ENCODE results near the gene UBA7. TPM values are rescaled to one million over a fixed set of nuclear protein-coding genes. Genes with fewer than 3 reads are reported as not detected.

The UBA7 gene
- total RNA-seq, 4 donors from 2014 or later: 16.2 to 62.7 (median 31.1) TPM

- no peak overlapping the region for H3K27ac ChIP-seq
- H3K4me3 ChIP-seq: no peak overlapping the region
- peaks cover 0 to 15% of the 10 kb centered on the region in 2 donors for H3K36me3 ChIP-seq
- H3K9me3 ChIP-seq: no peaks in the 10 kb centered on the region
- no peak for ATAC-seq
- 78 to 100% methylated on average over 1 to 2 of the region's 2 CpGs for WGBS, 2 donors (ENCODE audit: low coverage in 1 of 2)
- H3K4me1 ChIP-seq: peaks cover 0 to 36% (median 12%) of the 10 kb centered on the region in 3 donors
- no peaks in the 10 kb centered on the region for H3K27me3 ChIP-seq
- TF ChIP-seq POLR2AphosphoS5 (IDR thresholded peaks at IDR 0.05) (no peak), EP300 (IDR thresholded peaks at IDR 0.05) (no peak), CTCF (IDR thresholded peaks at IDR 0.05) (no peak), POLR2A (IDR thresholded peaks at IDR 0.05) (no peak)
Observed at GRCh38 chr3:49788056-49788455, 25.7 kb downstream of the UBA7 start.

- peaks cover 0 to 41% (median 12%) of the 10 kb centered on the region in 3 donors for H3K4me1 ChIP-seq
- TF ChIP-seq POLR2AphosphoS5 (IDR thresholded peaks at IDR 0.05) (no peak), CTCF (IDR thresholded peaks at IDR 0.05) (no peak), POLR2A (IDR thresholded peaks at IDR 0.05) (no peak), EP300 (IDR thresholded peaks at IDR 0.05) (no peak)
- WGBS, 2 donors (ENCODE audit: low coverage in 1 of 2): 82 to 92% methylated on average over 2 to 5 of the region's 5 CpGs
- no peak overlapping the region for H3K4me3 ChIP-seq
- ATAC-seq: no peak
- H3K27me3 ChIP-seq: no peaks in the 10 kb centered on the region
- peak overlapping the region in 3 of 4 donors; percentile 98 to 99 (median 98) for H3K27ac ChIP-seq
- H3K36me3 ChIP-seq: peaks cover 0 to 20% of the 10 kb centered on the region in 2 donors
- no peaks in the 10 kb centered on the region for H3K9me3 ChIP-seq
Observed at GRCh38 chr3:49787536-49787935, 26.2 kb downstream of the UBA7 start.

DNA sequence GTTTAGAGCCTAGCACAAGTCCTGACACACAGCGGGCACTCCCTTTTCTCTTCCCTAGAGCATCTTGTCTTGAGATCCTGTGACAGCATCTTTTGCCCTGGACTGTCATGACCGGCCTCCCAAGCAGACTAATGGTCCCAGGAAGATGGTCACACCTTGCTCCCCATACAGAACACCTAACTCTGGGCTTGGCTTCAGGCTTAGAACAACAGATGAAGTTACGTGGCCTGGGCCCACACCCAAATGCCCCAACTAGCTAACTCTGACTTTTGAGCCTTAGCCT, 26.6 kb downstream of the UBA7 start:
- ATAC-seq: no peak
- no peak for TF ChIP-seq EP300 (IDR thresholded peaks at IDR 0.05)
- TF ChIP-seq POLR2A (IDR thresholded peaks at IDR 0.05): no peak
- no peak for TF ChIP-seq CTCF (IDR thresholded peaks at IDR 0.05)
- TF ChIP-seq POLR2AphosphoS5 (IDR thresholded peaks at IDR 0.05): no peak
- H3K36me3 ChIP-seq: peaks cover 0 to 24% of the 10 kb centered on the region in 2 donors
- peak overlapping the region in 1 of 2 donors; percentile 98 for H3K4me3 ChIP-seq
- 40 to 61% methylated on average over 1 to 2 of the region's 3 CpGs for WGBS, 2 donors (ENCODE audit: low coverage in 1 of 2)
- peak overlapping the region in 3 of 4 donors; percentile 98 to 99 (median 98) for H3K27ac ChIP-seq
- no peaks in the 10 kb centered on the region for H3K9me3 ChIP-seq
- H3K27me3 ChIP-seq: no peaks in the 10 kb centered on the region
- H3K4me1 ChIP-seq: peaks cover 0 to 45% (median 12%) of the 10 kb centered on the region in 3 donors

GRCh38 chr3:49786357-49787181, 27.2 kb downstream of the UBA7 start, which contains the start of gene IP6K1:
TSS of gene IP6K1 (minus strand) at chr3:49786542. CDS start at chr3:49748040, 38,502 bp downstream.
- Histone ChIP-seq H3K9me3 (no peaks in the 10 kb centered on the region), H3K36me3 (peaks cover 0 to 27% of the 10 kb centered on the region in 2 donors), H3K27ac (peak within 1 kb of the TSS; percentile 81 to 99 (median 98)), H3K4me1 (peaks cover 0 to 51% (median 15%) of the 10 kb centered on the region in 3 donors), H3K4me3 (peak within 1 kb of the TSS; percentile 79 to 98), H3K27me3 (no peaks in the 10 kb centered on the region)
- 10 to 83% methylated on average over 2 to 8 of the region's 55 CpGs for WGBS, 2 donors (ENCODE audit: low coverage in 1 of 2)
- TF ChIP-seq POLR2A (IDR thresholded peaks at IDR 0.05) (peak; percentile 68 to 77), EP300 (IDR thresholded peaks at IDR 0.05) (no peak), POLR2AphosphoS5 (IDR thresholded peaks at IDR 0.05) (peak; percentile 82), CTCF (IDR thresholded peaks at IDR 0.05) (no peak)
- peak; percentile 100 for ATAC-seq
